Skeletal muscle tissue (tissue), 5 donors: Measurements from ENCODE around the gene SYDE2. TPM values are rescaled to one million over a fixed set of nuclear protein-coding genes. Genes with fewer than 3 reads are reported as not detected.

ENCODE experiments used
- H3K27ac ChIP-seq: one replicate; pipeline ENCODE4 v1.7.0; 2013; ENCODE audit warnings: mild to moderate bottlenecking, low read depth, low read length, inconsistent platforms
- H3K27me3 ChIP-seq, 3 donors: one replicate each; pipeline ENCODE4 v1.7.0; 2013; ENCODE audit warnings: low read length in 3 of 3; ENCODE audit not compliant: control insufficient read depth in 3 of 3, insufficient read depth in 3 of 3
- H3K36me3 ChIP-seq, 3 donors: one replicate each; pipeline ENCODE4 v1.7.0; 2013; ENCODE audit warnings: low read length in 3 of 3; ENCODE audit not compliant: control insufficient read depth in 3 of 3, insufficient read depth in 3 of 3
- H3K4me1 ChIP-seq, 3 donors: one replicate each; pipeline ENCODE4 v1.7.0; 2013; ENCODE audit warnings: low read length in 3 of 3, mild to moderate bottlenecking in 3 of 3; ENCODE audit not compliant: control insufficient read depth in 3 of 3, insufficient read depth in 3 of 3
- H3K4me3 ChIP-seq, 3 donors: one replicate each; pipeline ENCODE4 v1.7.0; 2013; ENCODE audit warnings: low read length in 3 of 3
- H3K9ac ChIP-seq, 3 donors: one replicate each; pipeline ENCODE4 v1.7.0; 2013; ENCODE audit warnings: low read length in 3 of 3, mild to moderate bottlenecking in 3 of 3, moderate library complexity in 2 of 3, low read depth in 1 of 3
- H3K9me3 ChIP-seq, 3 donors: one replicate each; pipeline ENCODE4 v1.7.0; 2013; ENCODE audit warnings: low read length in 3 of 3; ENCODE audit not compliant: control insufficient read depth in 3 of 3
- small RNA-seq: library from RNA; depleted of rRNA; stranded (forward); fragments of <200 nt; gene quantifications from one replicate; pipeline ENCODE3, GENCODE V24; 2014
- total RNA-seq: library from RNA; depleted of rRNA; stranded (reverse); fragments of >200 nt; gene quantifications from one replicate; pipeline ENCODE4 v1.2.3, GENCODE V29; 2014
- donor health status: Osteomylitis.

SYDE2 gene
- total RNA-seq, 1 donor from 2014 or later, result 5.2 TPM

- Histone ChIP-seq H3K4me1 (no peaks in the 10 kb centered on the region), H3K4me3 (no peak overlapping the region), H3K27ac (no peak overlapping the region), H3K9ac (no peak overlapping the region), H3K36me3 (no peaks in the 10 kb centered on the region), H3K27me3 (no peaks in the 10 kb centered on the region), H3K9me3 (no peaks in the 10 kb centered on the region)
Measured at GRCh38 chr1:85111695-85112094, 89.1 kb downstream of the SYDE2 start.

DNA sequence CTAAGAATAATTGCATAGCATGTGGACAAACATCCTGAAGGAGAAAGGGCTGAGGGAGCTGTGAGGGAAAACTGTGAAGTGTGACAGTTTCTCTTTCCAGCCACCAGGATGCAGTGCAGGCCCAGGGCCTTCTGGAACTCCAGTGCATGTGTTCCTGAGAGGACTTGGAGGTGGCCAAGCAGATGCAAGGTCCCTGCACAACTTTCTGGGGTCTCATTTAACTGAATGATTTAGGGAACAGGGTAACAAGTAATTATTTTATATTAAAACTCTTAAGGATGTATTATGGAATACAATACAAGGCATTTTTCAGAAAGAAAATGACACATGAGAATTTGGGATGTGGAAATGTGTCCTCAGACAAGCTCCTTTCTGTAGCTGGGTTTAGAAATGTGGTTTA is 91.3 kb downstream of the SYDE2 start:
- H3K27ac ChIP-seq, result no peak overlapping the region
- H3K36me3 ChIP-seq, result no peaks in the 10 kb centered on the region
- no peak overlapping the region for H3K4me3 ChIP-seq
- H3K9me3 ChIP-seq, result no peaks in the 10 kb centered on the region
- H3K4me1 ChIP-seq, result no peaks in the 10 kb centered on the region
- H3K27me3 ChIP-seq, result no peaks in the 10 kb centered on the region
- H3K9ac ChIP-seq, result no peak overlapping the region

Small RNA genes lying within 50 kb of the gene (small RNA-seq; reads per million reads assigned to genes)
- gene MIR4423, result not detected

Other genes starting within 250 kb of the SYDE2 start
- not detected for gene MCOLN2, start 203.9 kb downstream of the SYDE2 start, total RNA-seq
- gene MCOLN3, start 152.5 kb downstream of the SYDE2 start, total RNA-seq, result 0.52 TPM
- gene C1orf52, start 58.6 kb upstream of the SYDE2 start, total RNA-seq, result 6.3 TPM
- gene BCL10, start 75.6 kb upstream of the SYDE2 start, total RNA-seq, result 15.7 TPM